Measurements from ENCODE around the gene PIP5K1B.

Gene PIP5K1B

DNA sequence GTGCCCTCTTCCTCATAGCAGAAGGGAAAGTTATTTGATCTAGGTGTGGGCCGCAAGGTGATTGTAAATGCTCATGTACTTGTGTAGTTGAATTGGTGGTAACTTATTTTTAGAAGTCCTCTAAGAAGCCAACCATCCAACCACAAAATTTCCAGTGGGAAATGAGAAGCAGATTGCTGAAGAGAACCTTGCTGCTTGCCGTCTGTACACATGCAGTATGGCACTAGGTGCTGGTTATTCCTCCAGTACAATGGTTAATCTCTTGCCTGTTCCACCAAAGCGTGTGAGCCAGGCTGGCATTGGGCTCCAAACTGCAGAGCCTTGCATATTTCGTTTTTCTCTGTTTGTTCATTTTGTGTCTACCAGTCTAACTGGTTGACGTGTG, 28.0 kb downstream of the PIP5K1B start:
- TF ChIP-seq POLR2AphosphoS5 (IDR thresholded peaks at IDR 0.05; ENCODE audit: low read depth, low read length) (no peak), TAF1 (IDR thresholded peaks at IDR 0.05; ENCODE audit: borderline replicate concordance, insufficient read depth, low read length) (no peak), SIN3A (IDR thresholded peaks at IDR 0.05; ENCODE audit: borderline replicate concordance, insufficient read depth, low read length) (no peak), REST (IDR thresholded peaks at IDR 0.05; ENCODE audit: insufficient read depth in 1 of 2, low read depth in 2 of 2, low read length in 2 of 2) (no peak), FOXP2 (optimal IDR thresholded peaks at IDR 0.05; ENCODE audit: borderline replicate concordance, extremely low read depth, extremely low read length, insufficient read depth) (no peak)

GRCh38 chr9:68738358-68738757, 33.3 kb downstream of the PIP5K1B start:
- no peak for TF ChIP-seq SIN3A (IDR thresholded peaks at IDR 0.05; ENCODE audit: borderline replicate concordance, insufficient read depth, low read length)
- TF ChIP-seq REST (IDR thresholded peaks at IDR 0.05; ENCODE audit: insufficient read depth in 1 of 2, low read depth in 2 of 2, low read length in 2 of 2), result no peak

- TF ChIP-seq FOXP2 (optimal IDR thresholded peaks at IDR 0.05; ENCODE audit: borderline replicate concordance, extremely low read depth, extremely low read length, insufficient read depth) (no peak), REST (IDR thresholded peaks at IDR 0.05; ENCODE audit: insufficient read depth in 1 of 2, low read depth in 2 of 2, low read length in 2 of 2) (no peak), TAF1 (IDR thresholded peaks at IDR 0.05; ENCODE audit: borderline replicate concordance, insufficient read depth, low read length) (no peak), SIN3A (IDR thresholded peaks at IDR 0.05; ENCODE audit: borderline replicate concordance, insufficient read depth, low read length) (no peak), POLR2AphosphoS5 (IDR thresholded peaks at IDR 0.05; ENCODE audit: low read depth, low read length) (no peak)
Measured at GRCh38 chr9:68739621-68740174, 34.7 kb downstream of the PIP5K1B start.

- TF ChIP-seq TAF1 (IDR thresholded peaks at IDR 0.05; ENCODE audit: borderline replicate concordance, insufficient read depth, low read length) (no peak), FOXP2 (optimal IDR thresholded peaks at IDR 0.05; ENCODE audit: borderline replicate concordance, extremely low read depth, extremely low read length, insufficient read depth) (no peak), REST (IDR thresholded peaks at IDR 0.05; ENCODE audit: insufficient read depth in 1 of 2, low read depth in 2 of 2, low read length in 2 of 2) (no peak), SIN3A (IDR thresholded peaks at IDR 0.05; ENCODE audit: borderline replicate concordance, insufficient read depth, low read length) (no peak), POLR2AphosphoS5 (IDR thresholded peaks at IDR 0.05; ENCODE audit: low read depth, low read length) (no peak)
Measured at GRCh38 chr9:68740561-68740960, 35.5 kb downstream of the PIP5K1B start.

- no peak for TF ChIP-seq REST (IDR thresholded peaks at IDR 0.05; ENCODE audit: insufficient read depth in 1 of 2, low read depth in 2 of 2, low read length in 2 of 2)
- TF ChIP-seq POLR2AphosphoS5 (IDR thresholded peaks at IDR 0.05; ENCODE audit: low read depth, low read length), result no peak
- TF ChIP-seq FOXP2 (optimal IDR thresholded peaks at IDR 0.05; ENCODE audit: borderline replicate concordance, extremely low read depth, extremely low read length, insufficient read depth), result no peak
- TF ChIP-seq TAF1 (IDR thresholded peaks at IDR 0.05; ENCODE audit: borderline replicate concordance, insufficient read depth, low read length), result no peak
- TF ChIP-seq SIN3A (IDR thresholded peaks at IDR 0.05; ENCODE audit: borderline replicate concordance, insufficient read depth, low read length), result no peak
Measured at GRCh38 chr9:68741234-68741633, 36.2 kb downstream of the PIP5K1B start.

Measured in PFSK-1 (cell line).